DND-41 (cell line): ENCODE results near the gene CSN1S1.

Source experiments
- EZH2 ChIP-seq: IDR thresholded peaks from 3 replicates; pipeline ENCODE4 v1.6.1; 2012; ENCODE audit warnings: borderline replicate concordance, low read depth, mild to moderate bottlenecking, moderate library complexity, low read length, inconsistent platforms; ENCODE audit not compliant: severe bottlenecking
- TF ChIP-seq, protein P1 (sequence below): IDR thresholded peaks from 2 replicates; pipeline ENCODE4 v1.5.1; 2012; ENCODE audit warnings: borderline replicate concordance, low read length, moderate library complexity, mild to moderate bottlenecking; ENCODE audit not compliant: poor library complexity, severe bottlenecking; ENCODE audit errors: extremely low read depth

DNA sequence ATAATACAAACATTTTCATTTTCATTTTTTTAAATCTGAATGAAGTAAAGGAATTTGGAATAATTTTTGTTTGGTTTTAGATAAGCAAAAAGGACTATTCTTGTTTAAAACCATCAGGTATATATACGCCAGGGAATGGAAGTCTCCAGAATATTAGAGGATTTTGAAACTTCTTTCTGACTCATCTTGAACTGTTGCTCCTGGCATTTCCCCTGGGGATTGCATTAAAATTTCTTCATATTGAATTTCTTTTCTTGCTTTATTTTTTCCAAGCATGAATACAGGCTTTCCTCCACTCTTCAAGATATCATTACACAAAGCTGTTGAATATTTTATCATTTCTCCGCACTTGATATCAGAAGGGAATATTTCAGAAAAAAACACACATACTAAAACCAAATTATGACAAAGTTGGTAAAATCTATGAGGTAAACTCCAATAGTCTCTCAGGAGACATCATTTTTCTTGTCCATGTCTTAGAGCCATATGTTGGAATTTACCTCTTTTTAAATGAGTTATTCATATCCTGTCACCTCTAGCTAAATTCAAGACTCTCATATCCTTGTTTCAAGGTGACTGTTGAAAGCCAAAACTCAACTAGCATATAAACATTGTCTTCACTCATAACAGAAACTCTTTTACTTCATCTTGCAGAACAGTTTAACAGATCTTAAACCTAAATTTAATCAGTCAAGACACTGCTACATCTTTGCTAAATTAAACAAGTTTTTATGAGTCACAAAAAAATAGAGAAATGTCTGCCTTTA lies 20.7 kb upstream of the CSN1S1 start:
- TF ChIP-seq, protein P1, sequence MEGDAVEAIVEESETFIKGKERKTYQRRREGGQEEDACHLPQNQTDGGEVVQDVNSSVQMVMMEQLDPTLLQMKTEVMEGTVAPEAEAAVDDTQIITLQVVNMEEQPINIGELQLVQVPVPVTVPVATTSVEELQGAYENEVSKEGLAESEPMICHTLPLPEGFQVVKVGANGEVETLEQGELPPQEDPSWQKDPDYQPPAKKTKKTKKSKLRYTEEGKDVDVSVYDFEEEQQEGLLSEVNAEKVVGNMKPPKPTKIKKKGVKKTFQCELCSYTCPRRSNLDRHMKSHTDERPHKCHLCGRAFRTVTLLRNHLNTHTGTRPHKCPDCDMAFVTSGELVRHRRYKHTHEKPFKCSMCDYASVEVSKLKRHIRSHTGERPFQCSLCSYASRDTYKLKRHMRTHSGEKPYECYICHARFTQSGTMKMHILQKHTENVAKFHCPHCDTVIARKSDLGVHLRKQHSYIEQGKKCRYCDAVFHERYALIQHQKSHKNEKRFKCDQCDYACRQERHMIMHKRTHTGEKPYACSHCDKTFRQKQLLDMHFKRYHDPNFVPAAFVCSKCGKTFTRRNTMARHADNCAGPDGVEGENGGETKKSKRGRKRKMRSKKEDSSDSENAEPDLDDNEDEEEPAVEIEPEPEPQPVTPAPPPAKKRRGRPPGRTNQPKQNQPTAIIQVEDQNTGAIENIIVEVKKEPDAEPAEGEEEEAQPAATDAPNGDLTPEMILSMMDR = no peak
- no peak for TF ChIP-seq EZH2
